ENCODE data around the gene PGAP6. TPM values are rescaled to one million over a fixed set of nuclear protein-coding genes. Genes with fewer than 3 reads are reported as not detected.

Gene PGAP6
- total RNA-seq, 2 donors from 2014 or later, result 104 to 115 TPM

DNA sequence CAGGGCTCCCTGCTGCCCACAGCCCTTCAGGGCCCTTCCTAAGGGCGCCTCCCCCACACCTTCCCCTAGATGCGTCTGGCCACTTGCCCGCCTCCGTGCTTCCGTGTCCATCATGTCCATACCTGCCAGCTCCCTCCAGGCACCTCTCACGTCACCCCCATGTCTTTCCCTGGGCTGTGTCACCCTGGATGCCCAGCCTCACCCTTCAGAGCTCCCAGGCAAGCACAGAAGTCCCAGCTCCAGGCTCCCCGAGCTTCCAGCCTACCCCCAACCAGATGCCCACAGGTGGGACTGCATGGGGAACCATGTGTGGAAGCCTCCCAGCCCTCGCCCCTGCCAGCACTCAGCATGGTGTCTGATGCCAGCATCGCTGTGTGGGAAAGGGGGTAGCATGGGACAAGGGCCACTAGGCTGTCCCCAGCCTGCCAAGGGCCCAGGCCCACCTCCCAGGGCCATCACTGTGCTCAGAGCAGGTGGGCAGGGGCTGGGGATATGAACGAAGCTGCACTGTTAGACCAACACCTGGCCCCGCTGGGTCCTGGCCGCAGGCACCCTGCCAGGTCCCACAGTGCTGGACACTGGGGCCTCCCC lies 27.4 kb downstream of the PGAP6 start:
- WGBS, 2 experiments (ENCODE audit: insufficient coverage in 1 of 2, insufficient read length in 1 of 2), result 91 to 95% methylated on average over 8 to 12 of the region's 12 CpGs
- H3K4me3 Mint-ChIP-seq, result no peak overlapping the region
- H3K27ac ChIP-seq (ENCODE audit: low read depth, low read length), result no peak overlapping the region
- H3K27me3 Mint-ChIP-seq (ENCODE audit: insufficient read depth), result no peaks in the 10 kb centered on the region
- H3K36me3 ChIP-seq (ENCODE audit: control insufficient read depth, insufficient read depth, low read length), result peaks cover 10% of the 10 kb centered on the region
- H3K4me1 Mint-ChIP-seq, result peaks cover 5% of the 10 kb centered on the region
- H3K27ac Mint-ChIP-seq, result no peak overlapping the region
- H3K36me3 Mint-ChIP-seq (ENCODE audit: low read depth), result peaks cover 9% of the 10 kb centered on the region
- DNase-seq, result no peak
- no peak overlapping the region for H3K4me3 ChIP-seq (ENCODE audit: low read length)
- no peaks in the 10 kb centered on the region for H3K9me3 ChIP-seq (ENCODE audit: control insufficient read depth, low read length)
- no peaks in the 10 kb centered on the region for H3K9me3 Mint-ChIP-seq
- no peak overlapping the region for H3K9ac ChIP-seq (ENCODE audit: extremely low read depth, low read length, poor library complexity, severe bottlenecking)
- TF ChIP-seq, protein P1, sequence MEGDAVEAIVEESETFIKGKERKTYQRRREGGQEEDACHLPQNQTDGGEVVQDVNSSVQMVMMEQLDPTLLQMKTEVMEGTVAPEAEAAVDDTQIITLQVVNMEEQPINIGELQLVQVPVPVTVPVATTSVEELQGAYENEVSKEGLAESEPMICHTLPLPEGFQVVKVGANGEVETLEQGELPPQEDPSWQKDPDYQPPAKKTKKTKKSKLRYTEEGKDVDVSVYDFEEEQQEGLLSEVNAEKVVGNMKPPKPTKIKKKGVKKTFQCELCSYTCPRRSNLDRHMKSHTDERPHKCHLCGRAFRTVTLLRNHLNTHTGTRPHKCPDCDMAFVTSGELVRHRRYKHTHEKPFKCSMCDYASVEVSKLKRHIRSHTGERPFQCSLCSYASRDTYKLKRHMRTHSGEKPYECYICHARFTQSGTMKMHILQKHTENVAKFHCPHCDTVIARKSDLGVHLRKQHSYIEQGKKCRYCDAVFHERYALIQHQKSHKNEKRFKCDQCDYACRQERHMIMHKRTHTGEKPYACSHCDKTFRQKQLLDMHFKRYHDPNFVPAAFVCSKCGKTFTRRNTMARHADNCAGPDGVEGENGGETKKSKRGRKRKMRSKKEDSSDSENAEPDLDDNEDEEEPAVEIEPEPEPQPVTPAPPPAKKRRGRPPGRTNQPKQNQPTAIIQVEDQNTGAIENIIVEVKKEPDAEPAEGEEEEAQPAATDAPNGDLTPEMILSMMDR (conservative IDR thresholded peaks at IDR 0.05), result no peak
- H3K4me1 ChIP-seq (ENCODE audit: control insufficient read depth, insufficient read depth, low read length), result no peaks in the 10 kb centered on the region
- no peaks in the 10 kb centered on the region for H3K27me3 ChIP-seq (ENCODE audit: control insufficient read depth, insufficient read depth, low read length, poor library complexity, severe bottlenecking)

DNA sequence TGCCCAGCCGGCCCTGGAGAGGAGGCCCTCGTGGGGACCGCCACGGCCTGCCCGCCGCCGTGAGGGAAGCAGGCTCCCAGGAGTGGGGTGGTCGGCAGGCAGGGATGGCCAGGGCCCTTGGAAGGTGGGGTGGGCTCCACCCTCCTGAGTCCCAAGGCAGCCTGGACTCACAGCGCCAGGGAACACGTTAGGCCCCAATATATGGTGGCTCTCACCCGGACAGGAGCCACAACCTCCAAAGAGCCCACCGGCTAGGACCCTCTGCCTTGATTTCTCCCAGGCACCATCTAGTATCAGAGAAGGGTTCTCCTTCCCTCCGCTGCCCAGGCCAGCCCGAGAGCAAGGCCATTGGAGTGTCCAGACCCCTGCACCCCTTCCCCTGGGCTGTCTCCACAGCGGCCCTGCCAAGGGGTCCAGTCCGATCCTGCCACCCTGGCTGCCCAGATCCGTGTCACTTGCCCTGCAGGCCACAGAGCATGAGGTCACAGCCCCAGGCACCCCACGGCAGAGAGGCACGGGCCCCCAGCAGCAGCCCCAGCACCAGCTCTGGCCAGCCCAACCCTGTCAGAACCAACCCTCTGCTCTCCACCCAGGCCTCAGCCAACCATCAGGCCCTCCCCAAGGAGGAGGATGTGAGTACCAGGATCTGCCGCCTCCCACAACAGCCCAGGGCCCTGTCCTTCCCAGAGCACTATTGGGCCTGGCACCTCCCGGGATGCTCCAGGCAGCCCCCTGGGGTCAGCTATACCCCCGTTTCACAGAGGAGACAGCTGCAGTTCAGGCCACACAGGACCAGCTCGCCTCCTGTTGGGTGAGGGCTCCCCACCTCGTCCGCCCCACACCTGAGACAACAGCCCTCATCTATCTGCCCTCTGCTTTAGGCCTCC lies 28.1 kb downstream of the PGAP6 start:
- Mint-ChIP-seq H3K9me3 (no peaks in the 10 kb centered on the region), H3K4me1 (peaks cover 9% of the 10 kb centered on the region), H3K36me3 (ENCODE audit: low read depth) (peaks cover 9% of the 10 kb centered on the region), H3K27me3 (ENCODE audit: insufficient read depth) (no peaks in the 10 kb centered on the region), H3K4me3 (peak overlapping the region; percentile 39), H3K27ac (no peak overlapping the region)
- WGBS, 2 experiments (ENCODE audit: insufficient coverage in 1 of 2, insufficient read length in 1 of 2), result 74 to 95% methylated on average over 10 to 25 of the region's 25 CpGs
- TF ChIP-seq, protein P1 (conservative IDR thresholded peaks at IDR 0.05), result no peak
- no peak overlapping the region for H3K27ac ChIP-seq (ENCODE audit: low read depth, low read length)
- peaks cover 10% of the 10 kb centered on the region for H3K36me3 ChIP-seq (ENCODE audit: control insufficient read depth, insufficient read depth, low read length)
- no peaks in the 10 kb centered on the region for H3K9me3 ChIP-seq (ENCODE audit: control insufficient read depth, low read length)
- peak overlapping the region; percentile 60 for H3K4me3 ChIP-seq (ENCODE audit: low read length)
- no peak overlapping the region for H3K9ac ChIP-seq (ENCODE audit: extremely low read depth, low read length, poor library complexity, severe bottlenecking)
- H3K4me1 ChIP-seq (ENCODE audit: control insufficient read depth, insufficient read depth, low read length), result no peaks in the 10 kb centered on the region
- no peaks in the 10 kb centered on the region for H3K27me3 ChIP-seq (ENCODE audit: control insufficient read depth, insufficient read depth, low read length, poor library complexity, severe bottlenecking)
- DNase-seq, result no peak

DNA sequence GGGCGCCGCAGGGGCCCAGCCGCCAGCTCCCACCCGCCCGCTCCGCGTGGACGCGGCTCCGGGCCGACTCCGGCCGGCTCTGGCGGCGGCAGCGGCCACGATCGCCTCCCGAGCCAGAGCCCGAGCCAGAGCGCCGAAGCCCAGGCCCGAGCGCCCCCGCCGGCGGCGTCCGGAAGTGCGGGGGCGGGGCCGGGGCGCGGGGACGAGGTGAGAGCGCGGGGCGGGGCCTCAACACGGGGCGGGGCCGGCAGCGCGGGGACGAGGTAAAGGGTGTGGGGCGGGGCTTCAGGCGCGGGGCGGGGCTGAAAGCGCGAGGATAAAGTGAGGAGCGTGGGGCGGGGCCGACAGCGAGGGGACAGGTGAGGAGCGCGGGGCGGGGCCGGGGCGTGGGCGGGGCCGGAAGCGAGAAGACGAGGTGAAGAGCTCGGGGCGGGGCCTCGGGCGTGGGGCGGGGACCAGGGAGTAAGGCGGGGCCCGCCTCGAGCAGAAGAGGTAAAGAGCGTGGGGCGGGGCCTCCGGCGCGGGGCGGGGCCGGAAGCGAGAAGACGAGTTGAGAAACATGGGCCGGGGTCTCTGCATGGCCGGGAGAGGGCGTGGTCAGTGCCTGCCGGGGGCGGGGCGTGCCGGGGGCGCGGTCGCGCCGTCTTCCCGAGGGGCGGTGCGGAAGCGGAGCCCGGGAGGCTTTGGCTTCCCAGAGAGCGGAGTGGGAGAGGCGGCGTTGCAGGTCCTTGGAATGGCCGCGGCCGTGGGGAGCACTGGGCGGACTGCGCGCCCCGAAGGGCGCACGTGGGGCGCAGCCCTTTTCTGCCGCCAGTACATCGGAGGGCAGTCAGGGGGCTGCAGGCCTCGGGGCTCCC lies 29.0 kb downstream of the PGAP6 start, which contains the start of gene AXIN1:
TSS of gene AXIN1 (minus strand) at position 177 of the 857 bp plus-strand sequence. CDS start 5,698 bp downstream, outside the sequence.
- Histone ChIP-seq H3K4me3 (ENCODE audit: low read length) (peak within 1 kb of the TSS; percentile 84), H3K36me3 (ENCODE audit: control insufficient read depth, insufficient read depth, low read length) (peaks cover 10% of the 10 kb centered on the region), H3K4me1 (ENCODE audit: control insufficient read depth, insufficient read depth, low read length) (no peaks in the 10 kb centered on the region), H3K9me3 (ENCODE audit: control insufficient read depth, low read length) (no peaks in the 10 kb centered on the region), H3K27ac (ENCODE audit: low read depth, low read length) (no peak within 1 kb of the TSS), H3K9ac (ENCODE audit: extremely low read depth, low read length, poor library complexity, severe bottlenecking) (peak within 1 kb of the TSS; percentile 59), H3K27me3 (ENCODE audit: control insufficient read depth, insufficient read depth, low read length, poor library complexity, severe bottlenecking) (no peaks in the 10 kb centered on the region)
- 1 to 2% methylated on average over 12 to 111 of the region's 113 CpGs for WGBS, 2 experiments (ENCODE audit: insufficient coverage in 1 of 2, insufficient read length in 1 of 2)
- TF ChIP-seq, protein P1 (conservative IDR thresholded peaks at IDR 0.05), result peak; percentile 71
- Mint-ChIP-seq H3K4me3 (peak within 1 kb of the TSS; percentile 71), H3K27me3 (ENCODE audit: insufficient read depth) (no peaks in the 10 kb centered on the region), H3K27ac (peak within 1 kb of the TSS; percentile 52), H3K36me3 (ENCODE audit: low read depth) (peaks cover 9% of the 10 kb centered on the region), H3K4me1 (peaks cover 9% of the 10 kb centered on the region), H3K9me3 (no peaks in the 10 kb centered on the region)
- peak; percentile 100 for DNase-seq

Data from endodermal cell (in vitro differentiated cells).